KOPT-K1 (cell line): ENCODE measurements around the gene DRGX.

Experiments used
- H3K27ac ChIP-seq: fragments of 200-600 bp; sonication (generic); 2 replicates; pipeline ENCODE4 v1.5.1; 2016; ENCODE audit warnings: antibody characterized with exemption, mild to moderate bottlenecking, low read depth, low read length; ENCODE audit not compliant: poor library complexity, severe bottlenecking
- H3K36me3 ChIP-seq: fragments of 200-600 bp; sonication (generic); 2 replicates; pipeline ENCODE4 v1.5.1; 2017; ENCODE audit warnings: antibody characterized with exemption, mild to moderate bottlenecking, low read length, moderate library complexity; ENCODE audit not compliant: insufficient read depth
- H3K9me3 ChIP-seq: fragments of 200-600 bp; sonication (generic); 2 replicates; pipeline ENCODE4 v1.5.1; 2017; ENCODE audit warnings: antibody characterized with exemption, low read length, mild to moderate bottlenecking; ENCODE audit not compliant: insufficient read depth, poor library complexity, severe bottlenecking

DRGX gene

GRCh38 chr10:49332333-49332732 is 63.6 kb downstream of the DRGX start:
- Histone ChIP-seq H3K36me3 (no peaks in the 10 kb centered on the region), H3K9me3 (no peaks in the 10 kb centered on the region), H3K27ac (no peak overlapping the region)

GRCh38 chr10:49331431-49331830 is 64.5 kb downstream of the DRGX start:
- no peak overlapping the region for H3K27ac ChIP-seq
- H3K9me3 ChIP-seq = no peaks in the 10 kb centered on the region
- H3K36me3 ChIP-seq = no peaks in the 10 kb centered on the region

- no peak overlapping the region for H3K27ac ChIP-seq
- H3K9me3 ChIP-seq = no peaks in the 10 kb centered on the region
- H3K36me3 ChIP-seq = no peaks in the 10 kb centered on the region
Measured at GRCh38 chr10:49330127-49330665, 65.7 kb downstream of the DRGX start.

GRCh38 chr10:49329146-49329505 is 66.8 kb downstream of the DRGX start:
- Histone ChIP-seq H3K9me3 (no peaks in the 10 kb centered on the region), H3K36me3 (no peaks in the 10 kb centered on the region), H3K27ac (no peak overlapping the region)

- no peaks in the 10 kb centered on the region for H3K9me3 ChIP-seq
- no peak overlapping the region for H3K27ac ChIP-seq
- H3K36me3 ChIP-seq = no peaks in the 10 kb centered on the region
Measured at GRCh38 chr10:49328401-49329145, 67.3 kb downstream of the DRGX start.

- no peaks in the 10 kb centered on the region for H3K36me3 ChIP-seq
- no peak overlapping the region for H3K27ac ChIP-seq
- no peaks in the 10 kb centered on the region for H3K9me3 ChIP-seq
Measured at GRCh38 chr10:49327036-49327813, 68.7 kb downstream of the DRGX start.

- H3K9me3 ChIP-seq = no peaks in the 10 kb centered on the region
- H3K27ac ChIP-seq = no peak overlapping the region
- no peaks in the 10 kb centered on the region for H3K36me3 ChIP-seq
Measured at GRCh38 chr10:49325916-49326783, 69.7 kb downstream of the DRGX start.

- Histone ChIP-seq H3K36me3 (no peaks in the 10 kb centered on the region), H3K9me3 (no peaks in the 10 kb centered on the region), H3K27ac (no peak overlapping the region)
Measured at GRCh38 chr10:49325131-49325915, 70.6 kb downstream of the DRGX start.

GRCh38 chr10:49324711-49325110 is 71.2 kb downstream of the DRGX start:
- no peaks in the 10 kb centered on the region for H3K9me3 ChIP-seq
- H3K36me3 ChIP-seq = no peaks in the 10 kb centered on the region
- H3K27ac ChIP-seq = no peak overlapping the region

GRCh38 chr10:49323896-49324270 is 72.0 kb downstream of the DRGX start:
- no peaks in the 10 kb centered on the region for H3K9me3 ChIP-seq
- H3K36me3 ChIP-seq = no peaks in the 10 kb centered on the region
- H3K27ac ChIP-seq = no peak overlapping the region

GRCh38 chr10:49323171-49323895 is 72.6 kb downstream of the DRGX start:
- Histone ChIP-seq H3K36me3 (no peaks in the 10 kb centered on the region), H3K27ac (no peak overlapping the region), H3K9me3 (no peaks in the 10 kb centered on the region)

- Histone ChIP-seq H3K9me3 (no peaks in the 10 kb centered on the region), H3K36me3 (no peaks in the 10 kb centered on the region), H3K27ac (no peak overlapping the region)
Measured at GRCh38 chr10:49322371-49323170, 73.3 kb downstream of the DRGX start.

GRCh38 chr10:49321021-49321420 is 74.9 kb downstream of the DRGX start:
- H3K27ac ChIP-seq = no peak overlapping the region
- no peaks in the 10 kb centered on the region for H3K9me3 ChIP-seq
- no peaks in the 10 kb centered on the region for H3K36me3 ChIP-seq
